Calu3 (cell line): ENCODE measurements around the gene HERPUD1. TPM values are rescaled to one million over a fixed set of nuclear protein-coding genes. Genes with fewer than 3 reads are reported as not detected.
"Not testable (repeated sequence)": the region's sequence is repeated elsewhere in the genome, so short reads cannot be mapped to it uniquely, and the experiment has no call there.

ENCODE experiments used
- BruUV-seq: library from RNA; stranded (reverse); fragments of 400-500 nt; replicated peaks from 2 replicates; lab custom pipeline; 2021; lab: Mats Ljungman, UMichigan
- CTCF ChIA-PET: fragments of 300-600 bp; sonication (Branson Sonifier 250); formaldehyde crosslinking; loops from one replicate; lab custom pipeline; 2022; ENCODE audit warnings: antibody characterized with exemption; lab: Charles Lee
- DNase-seq: peaks from one replicate; pipeline ENCODE4 v3.0.0; 2022
- H3K27ac Mint-ChIP-seq: one replicate; pipeline ENCODE4 v1.8.0; 2022; ENCODE audit warnings: mixed read lengths; ENCODE audit not compliant: unreplicated experiment
- H3K27me3 Mint-ChIP-seq: one replicate; pipeline ENCODE4 v1.8.0; 2022; ENCODE audit warnings: mixed read lengths; ENCODE audit not compliant: unreplicated experiment
- H3K36me3 Mint-ChIP-seq: one replicate; pipeline ENCODE4 v1.8.0; 2022; ENCODE audit warnings: mild to moderate bottlenecking, moderate library complexity, mixed read lengths; ENCODE audit not compliant: insufficient read depth, unreplicated experiment
- H3K4me1 Mint-ChIP-seq: one replicate; pipeline ENCODE4 v1.8.0; 2022; ENCODE audit warnings: mild to moderate bottlenecking, low read depth, mixed read lengths; ENCODE audit not compliant: unreplicated experiment
- H3K4me3 Mint-ChIP-seq: one replicate; pipeline ENCODE4 v1.8.0; 2022; ENCODE audit warnings: mild to moderate bottlenecking, low read depth, moderate library complexity, mixed read lengths; ENCODE audit not compliant: unreplicated experiment
- H3K9me3 Mint-ChIP-seq: one replicate; pipeline ENCODE4 v1.8.0; 2022; ENCODE audit warnings: low read depth, mixed read lengths; ENCODE audit not compliant: unreplicated experiment
- intact Hi-C: fragments of 100-400 bp; cut with micrococcal nuclease; formaldehyde crosslinking; loops from one replicate; pipeline ENCODE4 v1.10.0; 2022; ENCODE audit not compliant: unreplicated experiment
- total RNA-seq: library from RNA; stranded (reverse); gene quantifications from 2 replicates; pipeline ENCODE4 v1.2.3, GENCODE V29; 2022
- TF ChIP-seq, protein P1 (sequence below): fragments of 200-600 bp; IDR thresholded peaks from one replicate; pipeline ENCODE4 v1.8.0; 2022; ENCODE audit warnings: antibody characterized with exemption; ENCODE audit not compliant: unreplicated experiment

The HERPUD1 gene
- total RNA-seq, 1 experiment from 2014 or later, result 116 TPM

DNA sequence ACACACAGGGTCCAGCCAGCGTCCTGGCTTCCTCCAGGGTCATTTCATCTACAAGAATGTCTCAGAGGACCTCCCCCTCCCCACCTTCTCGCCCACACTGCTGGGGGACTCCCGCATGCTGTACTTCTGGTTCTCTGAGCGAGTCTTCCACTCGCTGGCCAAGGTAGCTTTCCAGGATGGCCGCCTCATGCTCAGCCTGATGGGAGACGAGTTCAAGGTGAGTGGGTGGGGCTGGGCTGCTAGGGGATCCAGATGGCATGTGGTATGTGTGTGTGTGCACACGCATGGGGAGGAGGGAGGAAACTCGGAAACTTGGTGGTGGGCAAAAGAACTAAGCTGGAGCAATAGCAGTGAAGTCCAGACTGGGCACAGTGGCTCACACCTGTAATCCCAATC, 41.4 kb downstream of the HERPUD1 start:
- DNase-seq, result no peak
- Mint-ChIP-seq H3K27ac (no peak overlapping the region), H3K27me3 (peaks cover 78% of the 10 kb centered on the region), H3K9me3 (no peaks in the 10 kb centered on the region), H3K4me3 (no peak overlapping the region), H3K4me1 (no peaks in the 10 kb centered on the region), H3K36me3 (no peaks in the 10 kb centered on the region)
- intact Hi-C loops, result no loop called here
- CTCF ChIA-PET, result no interaction called here
- no TSS peak for BruUV-seq
- TF ChIP-seq, protein P1, sequence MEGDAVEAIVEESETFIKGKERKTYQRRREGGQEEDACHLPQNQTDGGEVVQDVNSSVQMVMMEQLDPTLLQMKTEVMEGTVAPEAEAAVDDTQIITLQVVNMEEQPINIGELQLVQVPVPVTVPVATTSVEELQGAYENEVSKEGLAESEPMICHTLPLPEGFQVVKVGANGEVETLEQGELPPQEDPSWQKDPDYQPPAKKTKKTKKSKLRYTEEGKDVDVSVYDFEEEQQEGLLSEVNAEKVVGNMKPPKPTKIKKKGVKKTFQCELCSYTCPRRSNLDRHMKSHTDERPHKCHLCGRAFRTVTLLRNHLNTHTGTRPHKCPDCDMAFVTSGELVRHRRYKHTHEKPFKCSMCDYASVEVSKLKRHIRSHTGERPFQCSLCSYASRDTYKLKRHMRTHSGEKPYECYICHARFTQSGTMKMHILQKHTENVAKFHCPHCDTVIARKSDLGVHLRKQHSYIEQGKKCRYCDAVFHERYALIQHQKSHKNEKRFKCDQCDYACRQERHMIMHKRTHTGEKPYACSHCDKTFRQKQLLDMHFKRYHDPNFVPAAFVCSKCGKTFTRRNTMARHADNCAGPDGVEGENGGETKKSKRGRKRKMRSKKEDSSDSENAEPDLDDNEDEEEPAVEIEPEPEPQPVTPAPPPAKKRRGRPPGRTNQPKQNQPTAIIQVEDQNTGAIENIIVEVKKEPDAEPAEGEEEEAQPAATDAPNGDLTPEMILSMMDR, result no peak

- peaks cover 75% of the 10 kb centered on the region for H3K27me3 Mint-ChIP-seq
- H3K9me3 Mint-ChIP-seq, BruUV-seq, H3K4me1 Mint-ChIP-seq, DNase-seq, H3K27ac Mint-ChIP-seq, H3K4me3 Mint-ChIP-seq, CTCF ChIA-PET, intact Hi-C loops, H3K36me3 Mint-ChIP-seq: not testable (repeated sequence)
Measured at GRCh38 chr16:56973899-56974298, 42.0 kb downstream of the HERPUD1 start.

- Mint-ChIP-seq H3K36me3 (no peaks in the 10 kb centered on the region), H3K27ac (no peak overlapping the region), H3K4me1 (no peaks in the 10 kb centered on the region), H3K4me3 (no peak overlapping the region), H3K27me3 (peaks cover 67% of the 10 kb centered on the region), H3K9me3 (no peaks in the 10 kb centered on the region)
- no peak for DNase-seq
- BruUV-seq, result no TSS peak
- intact Hi-C loops, result no loop called here
- CTCF ChIA-PET, result interaction anchor here (0.5 kb wide), 1 partner anchor 133 kb away, joined by 3 read pairs; no protein-coding TSS in a partner anchor
- TF ChIP-seq, protein P1, result no peak
Measured at GRCh38 chr16:56974549-56975300, 42.8 kb downstream of the HERPUD1 start.

- Mint-ChIP-seq H3K9me3 (no peaks in the 10 kb centered on the region), H3K36me3 (no peaks in the 10 kb centered on the region), H3K27ac (no peak overlapping the region), H3K4me1 (no peaks in the 10 kb centered on the region), H3K4me3 (no peak overlapping the region), H3K27me3 (peaks cover 59% of the 10 kb centered on the region)
- TF ChIP-seq, protein P1, result no peak
- DNase-seq, result no peak
- no TSS peak for BruUV-seq
- intact Hi-C loops, result no loop called here
- CTCF ChIA-PET, result interaction anchor here (0.6 to 1.1 kb wide), 2 partner anchors 14 to 475 kb away, joined by 4 read pairs; partner anchors contain the start of gene NLRC5
Measured at GRCh38 chr16:56975714-56976113, 43.8 kb downstream of the HERPUD1 start.

DNA sequence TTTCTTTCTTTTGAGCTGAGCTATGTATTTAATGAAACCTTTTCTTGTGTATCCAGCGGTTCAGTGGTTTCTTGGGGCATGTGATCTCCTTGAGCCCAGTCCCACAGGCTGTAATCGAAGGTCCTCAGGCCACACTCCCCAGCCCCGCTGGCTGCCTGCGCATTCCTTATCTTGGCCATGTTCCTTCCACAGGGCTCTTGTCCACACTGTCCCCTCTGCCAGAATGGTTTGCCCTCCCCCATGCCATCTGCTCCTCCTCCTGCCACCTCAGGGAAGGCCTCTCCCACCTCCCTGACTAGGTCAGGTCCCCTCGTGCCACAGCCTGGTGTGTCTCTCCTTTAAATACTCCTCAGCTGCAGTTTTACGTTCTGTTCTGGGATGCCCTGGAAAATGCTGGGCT, 45.3 kb downstream of the HERPUD1 start:
- Mint-ChIP-seq H3K27ac (no peak overlapping the region), H3K4me3 (no peak overlapping the region), H3K36me3 (no peaks in the 10 kb centered on the region), H3K27me3 (peaks cover 56% of the 10 kb centered on the region), H3K9me3 (no peaks in the 10 kb centered on the region), H3K4me1 (no peaks in the 10 kb centered on the region)
- no peak for DNase-seq
- TF ChIP-seq, protein P1, result no peak
- no TSS peak for BruUV-seq
- intact Hi-C loops, result no loop called here
- CTCF ChIA-PET, result no interaction called here
